Stimulated activated CD4-positive, alpha-beta T cell treated with anti-CD3 and anti-CD28 coated beads, Interleukin-2, amount 100 ng/mL, for 48 hours (primary cell): ENCODE data around the gene HOATZ.

Source experiments
- DNase-seq, 2 donors: peaks; one replicate each; pipeline ENCODE4 v3.0.0-alpha.2; 2020

Gene HOATZ

DNA sequence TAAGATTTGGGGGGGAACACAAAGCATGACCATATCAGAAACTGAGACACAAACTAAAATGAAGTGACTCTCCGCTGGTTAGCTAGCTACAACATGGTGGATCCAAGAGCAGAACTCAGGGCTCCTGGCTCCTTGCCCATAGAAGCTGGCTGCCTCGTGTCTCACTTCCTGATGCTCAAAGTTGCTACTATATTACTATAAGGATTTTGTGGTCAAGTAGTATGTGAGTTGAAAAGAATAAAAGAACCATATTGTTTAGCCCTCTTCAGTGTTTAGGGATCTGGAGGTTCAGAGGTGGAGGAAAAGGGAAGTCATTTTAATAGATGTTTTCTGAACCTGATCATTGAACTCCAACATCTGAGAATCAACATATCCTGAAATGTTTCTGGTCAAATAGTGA, 70.8 kb downstream of the HOATZ start:
- DNase-seq, result no peak

GRCh38 chr11:111586388-111586831, 71.8 kb downstream of the HOATZ start:
- DNase-seq, result peak; percentile 5 to 36
